ENCODE measurements around the gene BANK1. TPM values are rescaled to one million over a fixed set of nuclear protein-coding genes. Genes with fewer than 3 reads are reported as not detected.

Gene BANK1
- total RNA-seq, 4 donors from 2014 or later: 0.27 to 1.2 (median 0.51) TPM

GRCh38 chr4:101806914-101807313 lies 16.4 kb downstream of the BANK1 start:
- intact Hi-C loops (cut with DNase I): no loop called here
- 44 to 55% methylated on average over 2 of the region's 2 CpGs for WGBS, 2 donors
- DNase-seq: peak; percentile 4
- TF ChIP-seq CTCF (IDR thresholded peaks at IDR 0.05): no peak
- no peak for TF ChIP-seq POLR2A (IDR thresholded peaks at IDR 0.05)
- Histone ChIP-seq H3K4me3 (no peak overlapping the region), H3K27me3 (no peaks in the 10 kb centered on the region), H3K36me3 (no peaks in the 10 kb centered on the region), H3K4me1 (no peaks in the 10 kb centered on the region), H3K27ac (no peak overlapping the region), H3K9me3 (no peaks in the 10 kb centered on the region)

DNA sequence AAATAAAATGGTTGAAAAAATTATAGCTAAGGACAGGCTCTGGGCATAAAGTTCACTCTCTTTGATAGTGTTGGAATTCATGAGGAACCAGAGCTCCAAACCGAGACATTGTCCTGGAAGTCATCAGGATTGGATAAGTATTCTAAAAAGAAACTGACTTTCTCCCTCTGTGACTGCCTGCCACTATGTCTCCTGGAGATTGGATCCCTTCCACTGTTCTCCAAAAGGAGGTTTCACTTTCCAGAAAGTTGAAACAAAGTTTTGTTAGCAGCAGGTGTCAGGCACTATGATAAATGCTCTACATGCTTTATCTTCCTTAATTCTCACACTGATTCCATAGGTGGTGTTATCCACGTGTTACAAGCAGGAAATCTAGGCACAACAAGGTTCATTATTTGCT lies 16.8 kb downstream of the BANK1 start:
- Histone ChIP-seq H3K4me1 (no peaks in the 10 kb centered on the region), H3K27me3 (no peaks in the 10 kb centered on the region), H3K9me3 (no peaks in the 10 kb centered on the region), H3K27ac (no peak overlapping the region), H3K4me3 (no peak overlapping the region), H3K36me3 (no peaks in the 10 kb centered on the region)
- WGBS, 2 donors: 46 to 50% methylated on average over 2 of the region's 2 CpGs
- no peak for TF ChIP-seq POLR2A (IDR thresholded peaks at IDR 0.05)
- no peak for TF ChIP-seq CTCF (IDR thresholded peaks at IDR 0.05)
- DNase-seq: no peak
- intact Hi-C loops (cut with DNase I): no loop called here

- DNase-seq: no peak
- H3K4me1 ChIP-seq: no peaks in the 10 kb centered on the region
- peak in 1 of 4 donors; percentile 14 for TF ChIP-seq POLR2A (IDR thresholded peaks at IDR 0.05)
- TF ChIP-seq CTCF (IDR thresholded peaks at IDR 0.05): no peak
- H3K27ac ChIP-seq: no peak overlapping the region
- H3K4me3 ChIP-seq: no peak overlapping the region
- intact Hi-C loops (cut with DNase I): no loop called here
- 69 to 70% methylated on average over 3 to 5 of the region's 5 CpGs for WGBS, 2 donors
- H3K27me3 ChIP-seq: no peaks in the 10 kb centered on the region
- H3K36me3 ChIP-seq: no peaks in the 10 kb centered on the region
- H3K9me3 ChIP-seq: no peaks in the 10 kb centered on the region
Measured at GRCh38 chr4:101813604-101814003, 23.1 kb downstream of the BANK1 start.

DNA sequence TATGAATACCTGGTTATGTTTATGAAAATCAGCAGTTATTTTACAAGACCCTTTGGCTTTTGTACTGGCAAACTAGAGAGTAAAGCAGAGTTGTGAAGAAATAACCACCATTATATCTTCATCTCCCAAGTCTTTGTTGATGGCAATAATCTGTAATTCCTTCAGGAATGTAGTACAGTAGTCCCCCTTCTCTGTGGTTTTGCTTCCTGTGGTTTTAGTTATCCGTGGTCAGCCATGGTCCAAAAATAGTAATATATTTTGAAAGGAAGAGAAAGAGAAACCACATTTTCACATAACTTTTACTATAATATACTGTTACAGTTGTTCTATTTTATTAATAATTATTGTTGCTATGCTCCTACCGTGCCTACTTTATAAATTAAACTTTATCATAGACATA lies 27.8 kb downstream of the BANK1 start:
- no peak overlapping the region for H3K27ac ChIP-seq
- intact Hi-C loops (cut with DNase I): no loop called here
- WGBS, 2 donors: 45 to 48% methylated on average over 2 of the region's 2 CpGs
- no peaks in the 10 kb centered on the region for H3K27me3 ChIP-seq
- TF ChIP-seq CTCF (IDR thresholded peaks at IDR 0.05) (no peak), POLR2A (IDR thresholded peaks at IDR 0.05) (no peak)
- no peak overlapping the region for H3K4me3 ChIP-seq
- no peaks in the 10 kb centered on the region for H3K9me3 ChIP-seq
- no peak for DNase-seq
- no peaks in the 10 kb centered on the region for H3K36me3 ChIP-seq
- no peaks in the 10 kb centered on the region for H3K4me1 ChIP-seq

DNA sequence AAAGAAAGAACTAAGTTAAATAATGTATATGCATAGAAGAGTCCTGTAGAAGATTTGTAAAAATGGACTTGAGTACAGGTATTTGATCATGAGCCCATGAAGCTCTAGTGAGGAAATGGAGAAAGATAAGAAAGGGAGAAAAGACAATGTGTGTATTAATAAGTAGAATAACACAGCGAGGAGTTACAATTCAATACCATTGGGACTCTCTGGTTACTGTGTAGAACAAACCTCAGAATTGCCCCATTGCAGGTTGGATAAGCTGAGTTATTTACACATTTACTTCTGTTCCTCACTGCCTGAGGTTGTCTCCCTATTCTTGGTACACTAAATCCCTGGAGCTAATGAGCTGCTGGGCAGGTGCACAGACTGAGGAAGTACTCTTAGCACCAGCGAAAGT lies 33.3 kb downstream of the BANK1 start:
- no peaks in the 10 kb centered on the region for H3K36me3 ChIP-seq
- H3K4me3 ChIP-seq: no peak overlapping the region
- 79 to 82% methylated on average over 2 of the region's 2 CpGs for WGBS, 2 donors
- H3K27ac ChIP-seq: no peak overlapping the region
- TF ChIP-seq CTCF (IDR thresholded peaks at IDR 0.05) (no peak), POLR2A (IDR thresholded peaks at IDR 0.05) (no peak)
- no peak for DNase-seq
- no peaks in the 10 kb centered on the region for H3K4me1 ChIP-seq
- no peaks in the 10 kb centered on the region for H3K27me3 ChIP-seq
- intact Hi-C loops (cut with DNase I): no loop called here
- H3K9me3 ChIP-seq: no peaks in the 10 kb centered on the region
